SKM-1 (cell line): ENCODE measurements around the gene PHF5A.
"Not testable (repeated sequence)": the region's sequence is repeated elsewhere in the genome, so short reads cannot be mapped to it uniquely, and the experiment has no call there.

Experiments used
- DNase-seq: peaks from one replicate; lab custom pipeline; 2025; ENCODE audit not compliant: unreplicated experiment; lab: John Stamatoyannopoulos, UW

The PHF5A gene

DNA sequence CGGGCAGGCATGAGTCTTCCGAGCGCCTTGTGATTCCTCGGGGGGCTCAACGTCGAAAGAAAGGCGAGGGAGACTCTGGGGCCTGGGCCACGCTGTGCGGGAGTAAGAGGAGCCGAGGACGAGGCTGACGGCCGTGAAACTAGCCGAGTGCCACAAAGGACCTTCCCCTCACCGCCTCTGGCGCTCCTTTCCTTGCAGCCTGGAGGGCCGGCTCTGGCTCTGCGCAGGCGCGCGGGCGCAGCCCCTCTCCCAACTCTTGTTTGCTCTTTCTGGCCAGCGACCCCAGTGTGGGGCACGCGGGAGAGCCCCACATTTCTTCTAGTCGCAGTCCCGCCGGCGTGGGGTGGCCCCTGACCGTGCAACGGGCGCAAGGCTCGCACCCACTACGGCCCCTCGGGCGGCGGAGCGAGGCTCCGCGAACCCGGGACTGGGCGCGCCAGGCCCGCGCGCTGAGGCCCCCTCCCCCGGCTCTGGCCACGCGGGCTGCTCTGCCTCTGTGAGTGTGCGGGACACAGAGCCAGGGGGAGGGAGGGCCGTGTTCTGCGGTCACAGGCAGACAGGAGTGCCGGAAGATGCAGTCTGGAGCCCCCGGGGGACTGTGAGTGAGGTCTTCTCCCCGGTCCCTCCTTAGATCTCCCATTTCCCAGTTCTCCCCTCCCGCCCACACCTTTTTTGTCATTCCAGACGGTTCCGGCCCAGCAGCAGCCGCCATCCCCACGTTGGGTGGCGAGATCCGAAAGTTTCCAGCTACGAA lies 20.9 kb downstream of the PHF5A start:
- peak; percentile 29 for DNase-seq

DNA sequence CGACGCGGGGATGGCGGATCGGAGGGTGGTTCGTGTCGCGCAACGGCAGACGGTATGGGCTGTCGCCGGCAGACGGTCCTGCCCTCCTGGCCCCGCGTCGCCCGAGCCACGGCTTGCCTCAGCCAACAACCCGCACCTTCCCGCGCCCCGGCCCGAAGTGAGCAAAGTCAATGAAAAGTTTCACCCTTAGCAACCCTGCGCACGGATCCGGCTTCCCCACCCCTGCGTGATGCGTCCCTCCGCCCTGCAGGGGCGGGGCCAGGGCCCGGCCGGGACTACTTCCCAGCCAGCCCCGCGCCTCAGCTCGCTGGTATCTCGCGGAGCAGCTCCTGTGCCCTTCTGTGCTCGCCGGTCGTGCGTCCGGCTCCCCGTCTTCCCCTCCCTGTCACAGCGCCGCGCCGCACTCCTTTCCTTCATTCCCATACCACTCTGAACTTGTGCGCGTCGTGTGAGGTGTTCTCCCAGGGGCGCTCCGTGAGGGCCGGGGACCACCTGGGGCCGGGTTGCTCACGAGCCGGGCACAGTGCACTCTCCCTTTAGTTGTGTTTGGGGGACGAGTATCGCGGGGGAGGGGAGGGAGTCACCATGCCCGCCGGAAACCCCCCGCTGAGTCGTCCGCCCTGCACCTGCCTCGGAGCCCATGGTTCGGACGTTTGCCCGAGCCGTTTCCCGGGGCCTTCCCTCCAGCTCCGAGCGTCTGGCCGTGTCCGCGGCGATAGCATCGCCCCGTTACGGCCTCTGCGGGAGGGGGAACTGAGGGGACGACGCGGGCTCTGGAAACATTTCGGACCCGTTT lies 21.7 kb downstream of the PHF5A start, which contains the start of gene TOB2:
TSS of gene TOB2 (minus strand) at position 163 of the 796 bp plus-strand sequence. CDS start 9,456 bp downstream, outside the sequence.
- DNase-seq: peak; percentile 86

DNA sequence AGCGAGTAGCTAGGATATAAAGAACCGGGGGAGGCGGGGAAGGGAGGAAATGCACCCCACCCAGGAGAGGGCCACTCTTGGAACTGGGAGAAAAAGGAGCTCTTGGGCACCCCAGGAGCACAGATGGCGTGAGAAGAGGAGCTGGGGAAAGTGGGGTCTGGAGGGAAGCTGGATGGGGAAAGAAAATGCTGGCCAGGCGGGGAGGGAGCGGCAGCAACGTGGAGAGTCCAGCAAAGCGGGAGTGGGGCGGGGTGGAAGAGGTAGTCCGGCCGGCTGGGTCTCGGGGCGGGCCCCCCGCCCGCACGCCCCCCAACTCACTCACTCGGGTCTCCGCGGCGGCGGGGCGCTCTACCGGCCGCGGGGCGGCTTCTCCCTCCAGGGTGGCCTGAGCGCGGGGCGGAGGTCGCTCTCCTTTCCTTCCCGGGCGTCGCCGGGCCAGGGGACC lies 22.4 kb downstream of the PHF5A start:
- DNase-seq: no peak

DNA sequence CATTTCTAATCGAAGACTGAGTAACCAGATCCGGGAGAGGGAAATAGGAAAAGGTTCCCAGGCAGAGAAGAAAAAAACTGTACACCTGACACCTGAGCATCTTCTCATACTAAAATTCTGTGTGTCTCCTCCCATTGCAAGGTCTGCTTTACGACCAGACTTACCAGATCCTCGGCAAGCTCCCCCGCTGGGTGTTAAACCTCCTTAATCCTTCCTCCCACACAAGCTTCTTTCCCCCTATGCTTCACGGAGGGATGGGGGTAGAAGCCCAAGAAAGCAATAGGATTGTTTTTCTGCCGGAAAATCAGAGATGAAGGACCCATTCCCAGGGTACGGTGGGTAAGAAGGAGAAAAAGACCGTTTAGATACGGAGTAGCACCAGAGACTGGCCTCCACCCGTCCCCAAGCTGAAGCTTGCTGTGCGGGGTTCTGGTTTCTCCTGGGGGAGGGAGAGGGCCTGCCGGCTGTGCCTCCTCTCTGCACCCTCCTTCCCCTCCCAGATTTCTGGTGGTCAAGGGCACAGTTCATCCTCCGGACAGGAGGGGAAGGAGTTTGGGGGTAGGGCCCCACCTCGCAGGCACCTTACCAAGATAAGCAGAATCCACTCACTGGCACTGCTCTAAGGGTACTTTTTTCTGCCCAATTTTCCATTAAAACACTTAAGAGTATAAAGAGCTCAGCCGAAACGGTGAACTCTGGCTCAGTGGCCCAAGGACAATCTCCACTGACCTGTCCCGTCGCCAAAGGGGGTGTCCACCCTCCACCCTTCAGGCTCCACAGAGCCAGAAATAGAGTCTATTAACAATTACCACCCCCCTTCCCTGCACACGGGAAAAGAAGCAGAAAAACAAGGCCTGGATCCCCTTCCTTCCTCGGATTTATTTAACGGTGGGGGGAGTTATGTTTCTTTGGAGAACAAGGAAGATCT lies 23.1 kb downstream of the PHF5A start:
- DNase-seq: peak; percentile 16

DNA sequence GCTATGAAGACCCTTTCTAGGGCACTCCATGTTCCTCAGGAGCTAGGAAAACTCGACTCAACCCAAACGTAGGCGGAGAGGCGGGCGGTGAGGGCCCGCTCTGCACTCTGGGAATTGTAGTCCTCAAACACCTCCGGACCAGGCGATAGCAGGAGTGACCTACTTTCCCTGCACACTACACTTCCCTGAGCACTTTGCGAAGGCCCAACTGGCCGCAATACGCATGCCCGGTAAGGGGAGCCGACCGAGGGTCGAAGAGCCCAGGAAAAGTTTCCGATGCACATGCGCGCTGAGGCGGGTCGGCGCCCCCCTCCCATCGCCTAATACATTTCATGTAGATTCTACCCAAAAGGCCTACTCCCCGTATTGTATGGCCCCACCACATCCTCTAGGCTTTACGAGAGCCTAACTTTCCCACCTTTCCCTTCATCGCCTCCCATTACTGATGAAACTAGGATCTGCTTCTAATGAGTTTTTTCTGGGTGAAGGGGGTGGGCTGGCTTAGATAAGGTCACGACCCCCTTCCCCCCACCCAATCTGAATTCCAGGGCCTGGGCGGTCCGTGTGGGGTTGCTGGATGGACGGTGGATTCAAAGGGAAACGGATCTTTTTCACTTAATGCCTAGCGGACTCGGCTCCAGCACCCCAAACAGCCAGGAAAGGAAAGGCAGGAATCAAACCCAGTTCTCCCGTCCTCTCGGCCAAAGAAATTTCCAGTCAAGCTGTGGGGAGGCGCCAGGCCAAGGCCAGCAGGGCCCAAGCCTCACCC lies 23.9 kb downstream of the PHF5A start:
- peak; percentile 68 for DNase-seq

DNA sequence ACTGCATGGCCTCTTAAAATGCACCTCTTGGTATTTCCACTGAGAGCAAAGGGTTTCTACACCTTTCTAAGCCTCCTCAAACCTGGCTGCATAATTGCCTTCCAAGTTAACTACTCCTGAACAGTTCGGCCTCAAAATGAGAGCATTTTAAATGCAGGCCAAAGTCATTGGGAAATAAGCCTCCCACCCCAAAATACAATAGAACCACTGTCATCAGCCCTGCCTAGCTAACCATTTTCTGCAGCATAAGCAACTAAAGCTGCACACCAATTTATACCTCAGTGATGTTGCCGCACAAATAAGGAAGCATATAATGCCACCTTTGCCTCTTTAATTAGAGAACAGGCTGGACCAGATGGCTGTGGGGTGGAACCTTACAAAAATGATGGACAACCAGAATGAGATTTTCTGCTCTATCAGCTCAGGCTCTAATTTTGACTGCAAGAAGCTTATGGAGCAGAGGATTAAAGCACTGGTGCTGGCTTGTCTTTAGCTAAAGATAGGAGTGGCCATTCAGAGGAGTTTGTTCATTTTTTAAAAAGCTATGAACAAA lies 26.2 kb downstream of the PHF5A start:
- no peak for DNase-seq

DNA sequence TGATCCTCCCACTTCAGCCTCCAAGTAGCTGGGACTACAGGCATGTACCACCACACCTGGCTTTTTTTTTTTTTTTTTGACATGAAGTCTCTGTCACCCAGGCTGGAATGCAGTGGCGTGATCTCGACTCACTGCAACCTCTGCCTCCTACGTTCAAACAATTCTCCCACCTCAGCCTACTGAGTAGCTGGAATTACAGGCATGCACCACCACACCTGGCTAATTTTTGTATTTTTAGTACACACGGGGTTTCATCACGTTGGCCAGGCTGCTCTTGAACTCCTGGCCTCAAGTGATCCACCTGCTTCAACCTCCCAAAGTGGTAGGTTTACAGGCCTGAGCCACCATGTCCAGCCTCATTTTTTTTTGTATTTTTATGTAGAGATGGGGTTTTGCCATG lies 28.0 kb downstream of the PHF5A start:
- DNase-seq: not testable (repeated sequence)

DNA sequence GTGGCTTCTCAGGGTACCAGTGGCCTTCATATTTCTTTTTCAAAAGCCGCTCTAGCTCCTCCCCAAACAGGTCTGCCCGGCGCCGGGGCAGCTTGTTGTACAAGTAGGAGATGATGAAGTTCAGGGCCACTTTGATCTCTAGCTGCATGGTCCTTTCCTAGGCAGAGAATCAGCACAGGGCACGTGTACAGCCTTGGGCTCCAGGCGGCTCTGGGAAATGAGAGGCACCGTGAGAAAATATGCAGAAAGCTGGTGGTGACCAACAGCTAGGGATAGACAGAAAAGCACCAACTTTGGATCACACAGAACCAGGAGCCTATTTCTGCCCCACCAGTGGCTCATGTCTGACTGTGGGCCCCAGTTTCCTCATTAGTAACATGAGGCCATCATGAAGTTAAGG lies 31.3 kb downstream of the PHF5A start:
- no peak for DNase-seq

DNA sequence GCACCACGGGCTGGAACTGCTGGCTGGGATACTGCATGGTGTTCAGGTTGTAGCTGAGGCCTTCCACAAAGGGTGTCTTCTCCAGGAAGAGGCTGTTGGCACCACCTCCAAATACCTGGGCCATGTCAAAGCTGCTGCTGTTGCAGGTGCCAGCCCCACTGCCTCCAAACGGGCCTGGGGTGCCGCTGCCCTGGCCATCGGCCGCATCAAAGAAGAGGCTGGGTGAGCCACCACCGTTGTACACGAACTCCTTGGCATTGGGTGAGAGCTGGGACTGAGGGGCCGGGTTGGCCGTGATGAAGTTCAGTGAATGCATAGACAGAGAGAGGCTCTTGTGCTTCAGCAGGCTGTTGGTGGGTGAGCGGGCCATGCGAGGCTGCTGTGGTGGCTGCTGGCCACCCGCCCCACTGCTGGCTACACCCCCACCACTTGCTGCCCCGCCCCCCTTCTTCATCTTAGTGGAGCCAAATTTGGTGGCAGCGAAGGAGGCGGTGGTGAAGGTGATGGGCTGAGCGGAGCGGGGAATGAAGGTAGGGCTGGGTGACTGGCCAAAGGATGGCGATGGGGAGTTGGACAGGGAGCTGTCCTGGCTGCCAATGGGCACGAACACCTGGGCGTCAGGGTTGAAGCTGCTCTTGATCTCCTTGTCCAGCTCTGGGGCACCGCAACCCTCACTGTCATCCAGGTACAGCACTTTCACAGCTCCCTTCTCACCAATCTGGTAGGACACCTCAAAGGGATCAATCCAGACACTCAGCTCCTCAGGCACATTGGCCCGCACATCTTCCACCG lies 32.0 kb downstream of the PHF5A start:
- DNase-seq: no peak

DNA sequence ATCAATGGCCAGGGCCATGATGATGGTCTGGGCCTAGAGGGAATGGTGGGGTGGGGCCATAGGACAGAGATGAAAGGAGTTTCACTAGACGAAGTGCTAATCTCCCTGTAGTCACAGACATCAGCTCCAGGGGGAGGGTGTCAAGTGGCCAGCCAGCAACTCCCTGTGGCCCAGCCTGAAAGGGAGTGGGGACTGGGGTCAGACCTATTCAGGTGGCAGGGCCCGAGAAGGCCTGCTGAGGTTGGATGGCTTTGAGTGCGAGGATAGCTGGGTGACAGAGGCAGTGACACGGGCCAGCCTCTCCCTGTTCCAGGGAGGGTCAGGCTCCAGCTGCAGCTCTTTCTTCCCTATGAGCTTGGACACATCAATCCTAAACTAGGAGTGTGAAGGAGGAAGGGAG lies 32.9 kb downstream of the PHF5A start:
- no peak for DNase-seq

DNA sequence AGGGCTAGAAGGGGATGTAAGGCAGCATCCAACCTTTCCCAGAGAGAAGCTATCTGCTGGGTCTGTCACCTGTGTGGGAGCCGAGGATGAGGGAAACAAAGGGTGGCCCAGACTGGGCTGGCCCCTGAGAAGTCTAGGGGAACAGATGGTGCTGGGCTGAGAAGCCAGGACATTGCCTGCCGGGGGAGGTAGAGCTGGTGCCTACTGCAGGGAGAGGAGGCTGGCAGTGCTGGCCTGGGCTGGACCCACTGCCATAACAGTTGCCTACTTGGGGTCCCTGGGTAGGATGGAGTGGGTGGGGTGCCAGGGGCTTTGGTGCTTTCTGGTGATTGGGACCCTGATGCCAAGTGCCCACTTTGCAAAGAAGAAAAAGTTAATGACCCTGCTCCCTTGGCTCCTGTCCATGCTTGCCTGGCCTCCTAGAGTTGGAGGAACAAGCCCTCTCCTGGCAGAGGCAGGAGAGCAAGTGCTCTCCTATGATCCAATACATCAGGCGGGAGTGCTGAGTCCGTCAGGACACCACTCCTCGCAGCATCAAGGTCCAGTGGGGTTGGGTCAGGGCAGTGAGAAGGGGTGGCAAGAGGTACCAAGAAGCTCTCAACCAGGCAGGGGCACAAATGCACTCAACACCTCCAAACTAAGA lies 34.0 kb downstream of the PHF5A start:
- not testable (repeated sequence) for DNase-seq

DNA sequence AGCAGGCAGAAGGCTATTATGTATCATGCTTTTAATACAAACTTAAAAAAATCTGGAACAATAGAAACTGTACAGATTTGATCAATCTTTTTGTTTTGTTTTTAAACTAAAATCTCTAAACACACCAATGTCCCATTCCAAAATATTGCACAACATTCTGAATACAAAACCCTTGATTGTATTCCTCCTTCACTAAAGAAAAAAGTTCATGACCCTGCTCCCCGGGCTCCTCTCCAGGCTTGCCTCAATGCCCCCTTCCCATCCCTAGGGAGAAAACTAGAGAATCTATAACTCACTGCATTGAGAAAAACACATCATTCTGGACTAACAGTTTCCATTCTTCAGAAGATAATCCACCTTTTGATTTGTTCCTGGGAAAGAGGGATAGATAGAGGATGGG lies 35.0 kb downstream of the PHF5A start:
- not testable (repeated sequence) for DNase-seq

DNA sequence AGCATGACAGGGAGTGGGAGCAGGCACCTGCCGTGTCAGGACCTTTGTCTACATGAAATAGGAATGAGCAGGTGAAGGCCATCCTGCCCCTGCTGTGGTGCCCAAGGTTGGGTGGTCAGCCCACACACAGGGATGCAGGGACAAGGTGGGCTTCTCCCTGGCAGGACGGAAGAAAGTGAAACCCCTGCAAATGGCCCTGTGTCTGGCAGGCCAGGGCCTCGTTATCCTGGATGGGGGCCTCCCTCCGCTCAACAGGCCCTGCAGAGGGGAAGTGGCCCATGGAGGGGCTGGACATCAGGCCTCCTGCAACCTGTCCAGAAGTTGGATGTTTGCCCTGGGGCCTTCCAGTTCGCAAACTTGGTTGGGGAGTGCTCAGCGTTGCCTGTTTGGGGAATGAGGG lies 36.8 kb downstream of the PHF5A start:
- DNase-seq: no peak

DNA sequence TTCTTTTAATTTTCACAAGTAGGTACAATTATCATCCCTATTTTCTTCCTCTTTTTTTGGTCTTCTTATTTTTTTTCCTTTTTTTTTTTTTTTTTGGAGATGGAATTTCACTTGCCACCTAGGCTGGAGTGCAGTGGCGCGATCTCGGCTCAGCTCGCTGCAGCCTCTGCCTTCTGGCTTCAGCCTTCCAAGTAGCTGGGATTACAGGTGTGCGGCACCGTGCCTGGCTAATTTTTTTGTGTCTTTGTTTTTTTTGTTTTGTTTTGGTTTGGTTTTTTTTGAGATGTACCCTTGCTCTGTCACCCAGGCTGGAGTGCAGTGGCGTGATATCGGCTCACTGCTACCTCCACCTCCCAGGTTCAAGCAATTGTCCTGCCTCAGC lies 38.5 kb downstream of the PHF5A start:
- no peak for DNase-seq

DNA sequence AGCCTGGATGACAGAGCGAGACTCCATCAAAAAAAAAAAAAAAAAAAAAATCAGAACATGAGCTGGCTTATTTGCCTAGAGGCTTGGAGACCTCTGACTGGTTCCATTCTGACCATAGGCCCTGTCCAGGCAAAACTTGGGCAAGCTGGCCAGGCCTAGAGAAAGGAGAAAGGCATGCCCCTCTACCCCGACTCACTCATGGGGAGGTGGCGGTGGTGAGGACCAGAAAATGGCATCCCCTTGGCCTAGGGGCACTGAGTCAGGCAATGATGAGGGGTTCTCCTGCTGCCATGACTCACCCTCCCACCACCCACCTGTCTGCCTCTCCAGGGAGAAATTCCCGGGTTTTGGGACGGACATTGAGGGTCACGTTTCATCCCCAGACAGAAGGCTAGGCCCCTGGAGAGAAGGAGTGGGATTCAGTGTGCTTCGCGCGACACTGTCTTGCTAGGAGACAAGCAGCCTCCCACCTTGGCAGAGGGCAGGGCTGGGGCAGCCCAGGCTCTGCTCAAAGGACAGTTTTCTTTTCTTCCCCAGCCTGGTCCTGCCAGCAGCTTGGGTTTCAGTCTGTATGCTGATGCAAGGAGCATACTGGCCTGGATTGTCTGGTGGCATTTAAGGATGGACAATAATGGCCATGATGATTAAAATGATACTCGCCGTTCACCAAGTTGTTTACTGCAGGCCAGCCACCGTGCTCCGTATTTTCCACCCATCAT lies 39.1 kb downstream of the PHF5A start:
- DNase-seq: no peak

DNA sequence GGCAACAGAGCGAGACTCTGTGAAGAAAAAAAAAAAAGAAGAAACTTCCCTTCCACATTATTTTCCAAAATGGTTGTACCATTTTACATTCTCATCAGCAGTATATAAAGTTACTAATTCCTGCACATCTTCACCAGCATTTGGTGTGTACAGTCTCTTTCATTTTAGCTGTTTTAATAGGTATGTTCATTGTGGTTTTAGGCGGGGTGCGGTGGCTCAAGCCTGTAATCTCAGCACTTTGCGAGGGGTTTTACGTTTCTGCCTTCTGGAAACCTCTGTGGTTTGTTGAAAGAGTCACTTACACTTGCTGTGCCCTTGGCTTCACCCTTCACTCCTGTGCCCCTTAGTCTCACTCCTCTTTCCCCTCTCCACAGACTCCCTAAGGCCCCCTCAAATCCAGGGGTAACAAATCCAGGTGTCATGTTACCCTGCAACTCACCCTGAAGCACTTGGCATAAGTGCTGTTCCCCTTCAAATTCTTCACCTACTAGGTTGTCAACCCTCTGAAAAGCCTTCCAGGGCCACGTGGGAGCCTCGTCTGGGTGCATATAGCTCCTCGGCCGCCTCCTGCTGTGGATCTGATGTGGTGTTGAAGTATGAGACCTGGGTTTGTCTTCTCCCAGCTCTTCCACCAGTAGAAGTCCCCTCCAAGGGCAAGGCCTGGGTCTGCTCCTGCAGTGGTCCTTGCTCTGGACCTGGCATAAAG lies 42.7 kb downstream of the PHF5A start:
- no peak for DNase-seq

DNA sequence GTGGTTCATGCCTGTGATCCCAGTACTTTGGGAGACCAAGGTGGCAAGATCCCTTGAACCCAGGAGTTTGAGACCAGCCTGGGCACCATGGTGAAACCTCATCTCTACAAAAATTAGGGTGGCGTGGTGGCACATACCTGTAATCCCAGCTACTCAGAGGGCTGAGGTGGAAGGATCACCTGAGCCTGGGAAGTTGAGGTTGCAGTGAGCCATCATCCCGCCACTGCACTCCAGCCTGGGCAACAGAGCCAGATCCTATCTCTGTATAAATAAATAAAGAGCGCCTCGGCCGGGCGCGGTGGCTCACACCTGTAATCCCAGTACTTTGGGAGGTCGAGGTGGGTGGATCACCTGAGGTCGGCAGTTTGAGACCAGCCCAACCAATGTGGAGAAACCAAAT lies 49.8 kb downstream of the PHF5A start:
- DNase-seq: no peak
